GM19238 (cell line): ENCODE results near the gene TMEM156.

Experiments used
- DNase-seq: peaks from one replicate; pipeline ENCODE4 v3.0.0; 2011; ENCODE audit warnings: low spot score; ENCODE audit not compliant: insufficient read length

Gene TMEM156, protein sequence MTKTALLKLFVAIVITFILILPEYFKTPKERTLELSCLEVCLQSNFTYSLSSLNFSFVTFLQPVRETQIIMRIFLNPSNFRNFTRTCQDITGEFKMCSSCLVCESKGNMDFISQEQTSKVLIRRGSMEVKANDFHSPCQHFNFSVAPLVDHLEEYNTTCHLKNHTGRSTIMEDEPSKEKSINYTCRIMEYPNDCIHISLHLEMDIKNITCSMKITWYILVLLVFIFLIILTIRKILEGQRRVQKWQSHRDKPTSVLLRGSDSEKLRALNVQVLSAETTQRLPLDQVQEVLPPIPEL

DNA sequence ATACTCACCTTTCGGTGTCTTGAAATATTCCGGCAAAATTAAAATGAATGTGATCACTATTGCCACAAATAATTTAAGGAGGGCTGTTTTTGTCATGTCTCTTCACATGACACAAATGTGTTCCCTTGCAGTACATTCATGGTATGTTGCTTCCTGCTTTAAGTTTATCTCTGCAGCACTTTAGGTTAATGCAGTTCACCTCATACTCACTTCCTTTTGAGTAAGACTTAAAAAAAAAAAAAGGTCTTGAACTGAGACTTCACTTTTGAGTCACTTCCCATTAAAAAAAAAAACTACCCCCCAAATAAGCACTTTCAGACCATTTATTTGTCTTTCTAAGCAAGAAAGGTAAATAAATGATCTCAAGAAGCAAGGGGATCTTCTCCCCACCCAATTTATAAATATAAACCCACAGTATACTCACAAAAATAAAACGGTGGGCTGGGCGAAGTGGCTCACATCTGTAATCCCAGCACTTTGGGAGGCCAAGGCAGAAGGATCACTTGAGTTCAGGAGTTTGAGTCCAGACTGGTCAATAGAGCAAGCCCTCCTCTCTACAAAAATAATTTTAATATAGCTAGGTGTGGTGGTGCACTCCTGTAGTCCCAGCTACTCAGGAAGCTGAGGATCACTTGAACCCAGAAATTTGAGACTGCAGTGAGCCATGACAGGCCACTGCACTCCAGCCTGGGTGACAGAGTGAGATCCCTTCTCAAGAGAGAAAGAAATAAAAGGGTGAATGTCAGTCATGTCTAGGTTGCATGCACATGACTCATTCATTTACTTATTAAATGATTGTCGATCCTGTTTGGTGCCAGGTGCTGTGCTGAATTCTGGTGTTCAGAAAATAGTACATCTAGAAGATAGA is at the start of gene TMEM156:
TSS of gene TMEM156 (minus strand) at position 192 of the 868 bp plus-strand sequence. CDS start at position 96, 96 bp downstream.
- DNase-seq, result no peak

DNA sequence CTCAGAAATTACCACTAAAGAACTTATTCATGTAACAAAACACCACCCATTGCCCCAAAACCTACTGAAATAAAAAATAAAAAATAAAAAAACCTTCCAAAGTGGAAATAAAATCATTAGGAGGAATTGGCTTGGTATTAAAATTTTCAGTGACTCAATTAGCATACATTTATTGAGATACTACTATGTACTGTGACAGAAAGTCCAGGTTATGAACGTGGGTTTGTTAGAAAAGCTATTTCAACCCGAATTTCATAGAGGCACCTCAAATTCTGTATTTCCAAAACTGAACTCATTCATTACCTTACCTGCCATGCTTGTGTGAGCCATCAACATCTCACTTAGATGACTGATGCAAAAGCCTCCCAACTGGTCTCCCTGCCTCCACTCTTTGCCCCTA is 46.6 kb upstream of the TMEM156 start:
- no peak for DNase-seq

DNA sequence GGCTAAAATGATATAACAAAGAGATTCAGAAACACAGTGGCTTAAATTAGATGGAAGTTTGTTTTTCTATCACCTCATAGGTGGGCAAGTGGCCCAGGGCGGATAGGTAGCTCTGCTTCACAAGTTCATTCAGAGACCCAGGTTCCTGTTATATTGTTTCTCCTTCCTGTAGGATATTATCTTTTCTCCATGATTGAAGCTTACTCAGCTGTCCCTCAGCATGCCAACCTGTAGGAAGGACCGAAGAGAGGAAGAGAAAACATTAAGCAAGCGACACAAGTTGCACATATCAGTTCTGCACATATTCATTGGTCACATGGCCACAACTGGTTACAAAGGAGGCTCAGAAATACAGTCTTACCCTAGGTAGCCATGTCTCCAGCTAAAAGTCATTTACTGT is 36.7 kb upstream of the TMEM156 start:
- DNase-seq, result no peak

DNA sequence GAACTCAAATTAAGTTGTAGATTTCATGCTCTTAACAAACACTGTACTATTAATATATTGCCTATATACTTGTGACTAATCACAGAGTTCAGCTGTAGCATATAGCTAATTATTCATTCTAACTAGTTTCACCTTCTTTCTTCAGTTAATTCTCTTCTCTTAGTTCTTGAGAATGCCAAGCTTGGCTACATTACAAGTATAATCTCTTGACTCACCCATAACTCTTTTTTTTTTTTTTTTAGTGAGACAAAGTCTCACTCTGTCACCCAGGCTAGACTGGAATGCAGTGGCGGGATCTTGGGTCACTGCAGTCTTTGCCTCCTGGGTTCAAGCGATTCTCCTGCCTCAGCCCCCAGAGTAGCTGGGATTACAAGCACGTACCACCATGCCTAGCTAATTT is 35.2 kb upstream of the TMEM156 start:
- no peak for DNase-seq

DNA sequence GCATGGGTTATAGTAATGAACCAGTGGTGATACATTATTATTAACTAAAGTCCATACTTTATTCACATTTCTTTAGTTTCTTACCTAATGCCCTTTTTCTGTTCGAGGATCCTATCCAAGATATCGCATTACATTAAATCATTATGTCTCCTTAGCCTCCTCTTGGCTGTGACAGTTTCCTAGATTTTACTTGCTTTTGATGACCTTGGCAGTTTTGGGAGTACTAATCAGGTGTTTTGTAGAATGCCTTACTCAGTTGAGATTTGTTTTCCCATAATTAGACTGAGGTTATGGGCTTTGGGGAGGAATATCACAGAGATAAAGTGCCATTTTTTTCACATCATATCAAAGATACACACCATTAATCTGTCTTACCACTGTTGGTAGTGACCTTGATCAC is 34.8 kb upstream of the TMEM156 start:
- DNase-seq, result no peak

DNA sequence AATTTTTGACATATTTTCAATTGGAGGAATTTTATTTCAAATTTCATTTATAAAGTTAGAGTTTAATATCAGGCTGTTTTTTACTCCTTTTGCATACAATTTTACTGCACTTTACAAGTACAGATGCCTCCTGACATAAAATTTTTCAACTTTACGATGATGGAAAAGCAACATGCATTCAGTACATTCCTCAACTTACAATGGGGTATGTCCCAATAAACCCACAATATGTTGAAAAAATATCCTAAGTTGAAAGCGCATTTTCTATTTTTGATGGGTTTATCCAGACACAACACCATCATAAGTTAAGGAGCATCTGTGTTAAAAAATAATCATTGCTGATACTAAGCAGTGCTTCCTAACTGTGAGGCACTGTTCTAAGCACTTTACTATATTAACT is 34.2 kb upstream of the TMEM156 start:
- no peak for DNase-seq

DNA sequence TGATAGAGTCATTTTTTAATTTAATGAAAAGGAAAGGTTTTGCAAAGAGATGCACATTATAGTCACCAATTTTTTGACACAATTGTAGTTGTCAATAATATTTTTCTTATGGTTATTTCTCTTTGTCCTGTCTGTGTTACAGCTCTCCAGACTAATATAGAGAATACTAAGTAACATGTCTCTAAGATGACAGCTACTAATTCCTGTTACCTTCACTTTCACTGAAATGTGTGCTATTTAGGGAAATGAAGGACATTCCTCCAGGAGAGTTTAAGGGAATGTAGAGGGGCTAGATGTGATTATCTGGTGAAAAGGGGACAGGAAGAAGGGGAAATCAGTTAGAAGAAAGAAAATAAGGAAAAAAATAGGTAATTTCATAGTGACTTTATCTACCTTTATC is 31.2 kb upstream of the TMEM156 start:
- DNase-seq, result no peak

DNA sequence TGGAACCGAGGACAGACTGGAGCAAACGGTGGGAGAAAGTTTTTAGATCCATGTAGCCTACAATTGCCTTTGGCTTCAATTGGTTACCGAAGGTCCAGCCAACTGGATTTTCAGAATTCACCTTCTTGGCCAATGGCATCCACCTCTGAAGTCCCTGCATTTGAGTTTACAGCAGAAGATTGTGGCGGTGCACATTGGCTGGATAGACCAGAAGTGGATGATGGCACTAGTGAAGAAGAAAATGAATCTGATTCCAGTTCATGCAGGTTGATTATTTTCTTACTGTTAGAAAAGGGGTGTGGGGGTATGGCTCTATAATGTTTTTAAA is 30.5 kb upstream of the TMEM156 start:
- no peak for DNase-seq

DNA sequence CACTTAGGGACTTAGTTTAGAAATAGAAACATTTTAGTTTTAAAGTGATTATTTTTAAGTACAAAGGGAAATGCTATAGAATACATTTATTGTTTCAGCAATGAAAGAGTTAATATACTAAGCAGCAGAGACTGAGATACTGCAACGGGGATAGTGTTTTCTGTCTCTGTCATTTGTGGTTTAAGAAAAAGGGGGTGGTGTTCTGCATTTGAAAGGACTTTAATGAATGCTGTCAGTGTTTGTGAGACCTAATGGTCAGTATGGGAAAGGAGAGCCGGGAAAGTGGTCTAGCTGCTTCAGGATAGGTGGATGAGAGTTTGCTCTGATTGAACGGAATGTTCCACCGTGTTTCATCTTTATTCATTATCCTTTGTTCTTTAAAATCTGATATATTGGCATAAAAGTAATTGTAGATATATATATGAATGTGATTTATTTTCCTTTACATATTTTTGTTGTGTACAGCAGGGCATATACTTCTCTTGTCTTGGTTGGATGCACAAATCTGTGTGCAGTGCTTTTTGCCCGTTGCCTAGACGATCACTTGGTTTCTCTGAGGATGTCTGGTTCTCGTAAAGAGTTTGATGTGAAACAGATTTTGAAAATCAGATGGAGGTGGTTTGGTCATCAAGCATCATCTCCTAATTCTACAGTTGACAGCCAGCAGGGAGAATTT is 30.0 kb upstream of the TMEM156 start, which contains the start of gene KLHL5:
TSS of gene KLHL5 (plus strand) at position 139 of the 676 bp plus-strand sequence. CDS start at position 560, 421 bp downstream.
- no peak for DNase-seq

DNA sequence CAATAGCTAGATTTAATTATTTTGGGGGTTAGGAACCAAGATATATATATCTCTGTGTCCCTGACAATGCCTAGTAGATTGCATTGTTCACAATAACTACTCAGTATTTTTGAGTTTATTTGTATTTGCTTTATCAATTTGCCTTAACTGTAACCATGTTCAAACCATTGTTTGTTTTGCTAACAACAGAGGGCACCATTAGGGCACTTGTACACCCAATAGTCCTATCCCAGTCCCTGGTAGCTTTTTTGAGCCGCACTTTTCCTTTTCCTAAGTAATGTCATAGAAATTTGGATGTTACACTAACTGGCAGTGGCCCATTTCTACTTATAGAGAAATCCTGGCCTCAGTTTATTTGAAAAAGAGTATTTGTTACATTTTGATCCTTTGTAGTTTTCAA is 29.2 kb upstream of the TMEM156 start:
- no peak for DNase-seq

DNA sequence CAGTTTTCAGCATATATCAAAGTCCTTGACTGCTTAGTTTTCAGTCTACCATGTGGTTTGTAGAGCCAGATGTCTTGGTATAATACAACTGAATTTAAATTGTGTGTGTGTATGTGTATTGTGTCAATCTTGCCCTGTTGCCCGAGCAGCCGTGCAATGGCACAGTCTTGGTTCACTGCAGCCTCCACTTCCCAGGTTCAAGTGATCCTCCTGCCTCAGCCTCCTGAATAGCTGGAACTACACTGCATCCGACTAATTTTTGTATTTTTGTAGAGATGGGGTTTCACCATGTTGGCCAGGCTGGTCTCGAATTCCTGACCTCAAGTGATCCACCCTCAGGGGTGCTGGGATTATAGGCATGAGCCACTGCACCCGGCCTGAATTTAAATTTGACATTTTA is 23.8 kb upstream of the TMEM156 start:
- DNase-seq, result no peak

DNA sequence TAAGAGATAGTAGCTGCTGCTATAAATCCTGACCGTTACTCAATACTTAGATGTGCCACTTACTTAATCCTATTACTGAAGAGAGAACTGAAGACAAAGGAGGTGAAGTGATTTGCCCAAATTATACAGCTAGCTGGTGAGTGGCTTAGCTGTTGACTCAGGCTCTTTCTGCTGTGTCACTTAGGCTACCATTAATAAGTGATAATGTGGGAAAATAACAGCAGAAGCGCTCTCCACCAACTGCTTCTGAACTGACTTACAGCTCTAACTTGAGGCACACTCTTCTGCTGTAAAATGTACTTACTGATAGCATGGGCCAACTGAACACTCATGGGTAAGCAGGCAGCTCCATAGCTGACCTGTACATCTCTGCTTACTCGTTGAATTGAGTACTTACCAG is 22.3 kb upstream of the TMEM156 start:
- DNase-seq, result no peak

DNA sequence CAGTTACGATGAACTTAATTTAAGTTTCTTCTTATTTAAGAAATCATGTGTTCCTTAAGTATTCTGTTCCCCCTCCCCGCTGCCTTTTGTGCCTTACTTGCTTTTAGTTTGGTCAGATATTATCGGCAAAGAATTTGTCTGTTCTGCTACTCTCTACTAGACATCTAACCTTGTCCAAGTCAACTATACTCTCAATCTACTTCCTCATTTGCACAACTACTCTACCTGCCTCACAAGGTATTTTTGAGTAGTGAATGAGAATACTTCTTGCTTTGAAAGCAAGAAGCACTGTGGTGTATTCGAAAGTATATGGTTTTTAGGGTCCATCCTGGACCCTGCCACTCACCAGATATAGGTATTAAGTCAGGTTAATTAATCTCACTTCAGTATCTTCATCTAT is 21.8 kb upstream of the TMEM156 start:
- no peak for DNase-seq

DNA sequence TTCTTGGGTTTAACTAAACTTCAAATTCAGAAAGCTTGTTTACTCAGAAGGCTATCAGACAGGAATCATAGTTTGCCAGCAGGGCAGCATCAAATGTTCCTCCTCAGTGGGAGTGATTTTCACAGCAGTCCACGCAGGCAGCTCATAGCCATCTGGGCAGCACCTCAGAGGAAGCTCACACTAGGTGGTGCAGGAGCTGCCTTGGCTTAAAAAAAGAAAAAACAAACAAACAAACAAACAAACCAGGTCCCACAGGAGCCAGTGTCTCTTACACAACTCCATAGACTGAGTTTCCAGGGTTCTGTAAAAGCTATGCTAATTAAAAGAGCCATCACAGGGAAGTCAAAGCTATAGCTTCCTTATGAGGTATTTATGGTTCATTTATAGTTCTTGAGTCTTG is 19.3 kb upstream of the TMEM156 start:
- no peak for DNase-seq

DNA sequence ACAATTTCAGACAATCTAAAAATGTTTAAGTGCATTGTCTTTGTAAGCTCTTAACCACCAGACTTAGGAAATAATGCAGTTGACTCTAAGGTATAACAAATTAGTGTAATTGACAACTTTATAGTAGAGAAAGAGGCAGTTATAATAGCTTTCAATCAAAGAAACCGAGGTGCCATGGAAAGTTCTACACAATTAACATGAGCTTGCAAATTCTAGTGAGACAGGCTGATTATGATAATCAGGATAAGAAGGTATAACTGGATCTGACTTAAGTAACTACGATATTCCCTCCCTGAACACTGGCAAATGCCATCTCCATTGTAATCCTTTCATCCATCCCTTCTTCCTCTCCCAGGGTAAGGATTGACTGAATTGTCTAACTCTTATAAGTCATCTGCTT is 18.4 kb upstream of the TMEM156 start:
- DNase-seq, result no peak

DNA sequence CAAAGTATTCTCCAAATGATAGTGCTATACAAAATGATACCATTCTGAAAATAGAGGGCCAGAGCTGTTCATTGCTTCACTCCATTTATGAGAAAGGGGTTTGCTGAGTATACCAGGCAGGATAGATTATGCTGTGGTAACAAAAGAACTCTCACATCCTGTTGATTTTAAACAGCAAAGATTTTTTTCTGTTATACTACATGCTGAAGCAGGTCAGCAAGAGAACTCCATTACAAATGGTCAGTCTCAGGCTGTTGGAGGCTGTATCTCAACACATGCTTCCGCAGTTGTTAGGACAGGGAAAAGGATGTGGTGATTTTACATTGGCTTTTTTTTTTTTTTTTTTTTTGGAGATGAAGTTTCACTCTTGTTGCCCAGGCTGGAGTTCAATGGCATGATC is 16.1 kb upstream of the TMEM156 start:
- no peak for DNase-seq

DNA sequence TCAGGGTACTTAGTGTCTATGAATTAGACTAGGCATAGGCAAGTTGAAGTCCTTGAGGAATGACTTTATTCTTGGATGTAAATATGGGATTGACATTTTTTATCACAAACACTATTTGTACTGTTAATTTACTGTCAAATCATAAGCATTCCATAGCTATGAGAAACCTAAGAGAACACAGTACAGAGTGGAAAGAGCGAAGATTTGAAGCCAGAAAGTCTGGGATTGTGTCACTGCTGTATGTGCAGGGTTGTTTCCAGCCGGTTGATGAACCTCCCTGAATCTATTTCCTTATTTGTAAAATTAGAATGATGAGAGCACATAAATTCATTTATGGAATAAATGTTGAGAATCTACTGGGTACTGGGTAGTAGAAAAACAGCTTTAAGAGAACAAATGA is 15.5 kb upstream of the TMEM156 start:
- no peak for DNase-seq

DNA sequence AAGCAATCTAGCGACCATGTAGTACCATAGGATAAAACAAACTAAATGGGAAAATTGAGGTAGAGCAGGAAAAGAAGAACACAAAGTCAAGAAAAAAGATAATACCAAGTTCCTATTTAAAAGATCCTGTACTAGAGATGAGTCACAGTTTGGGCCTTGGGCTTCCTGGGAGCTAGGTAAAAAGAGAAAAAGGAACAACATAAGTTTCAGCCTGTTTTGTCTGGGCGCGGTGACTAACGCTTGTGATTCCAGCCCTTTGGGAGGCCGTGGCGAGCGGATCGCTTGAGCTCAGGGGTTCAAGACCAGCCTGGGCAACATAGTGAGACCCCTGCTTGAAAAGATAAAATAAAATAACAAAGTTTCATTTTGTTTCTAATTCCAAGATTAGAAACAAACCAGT is 14.0 kb upstream of the TMEM156 start:
- DNase-seq, result no peak

DNA sequence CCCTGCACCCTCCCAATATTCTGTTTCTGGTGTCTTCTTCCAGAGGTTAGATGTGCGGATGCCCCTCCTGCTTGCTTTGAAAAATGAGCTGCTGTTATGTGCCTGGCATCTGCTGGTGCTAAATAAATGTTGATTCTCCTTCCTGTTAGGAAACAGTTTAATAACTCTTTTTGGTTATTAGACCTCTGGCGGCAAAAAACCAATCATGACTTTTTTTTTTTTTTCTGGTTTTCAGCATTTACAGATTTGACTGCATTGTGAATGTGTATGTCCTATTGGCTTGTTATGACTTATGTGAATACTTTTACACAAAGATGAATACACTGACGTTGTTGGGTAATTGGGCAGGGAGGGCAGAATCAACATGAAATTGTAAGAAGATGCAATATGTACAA is 13.6 kb upstream of the TMEM156 start:
- DNase-seq, result no peak

DNA sequence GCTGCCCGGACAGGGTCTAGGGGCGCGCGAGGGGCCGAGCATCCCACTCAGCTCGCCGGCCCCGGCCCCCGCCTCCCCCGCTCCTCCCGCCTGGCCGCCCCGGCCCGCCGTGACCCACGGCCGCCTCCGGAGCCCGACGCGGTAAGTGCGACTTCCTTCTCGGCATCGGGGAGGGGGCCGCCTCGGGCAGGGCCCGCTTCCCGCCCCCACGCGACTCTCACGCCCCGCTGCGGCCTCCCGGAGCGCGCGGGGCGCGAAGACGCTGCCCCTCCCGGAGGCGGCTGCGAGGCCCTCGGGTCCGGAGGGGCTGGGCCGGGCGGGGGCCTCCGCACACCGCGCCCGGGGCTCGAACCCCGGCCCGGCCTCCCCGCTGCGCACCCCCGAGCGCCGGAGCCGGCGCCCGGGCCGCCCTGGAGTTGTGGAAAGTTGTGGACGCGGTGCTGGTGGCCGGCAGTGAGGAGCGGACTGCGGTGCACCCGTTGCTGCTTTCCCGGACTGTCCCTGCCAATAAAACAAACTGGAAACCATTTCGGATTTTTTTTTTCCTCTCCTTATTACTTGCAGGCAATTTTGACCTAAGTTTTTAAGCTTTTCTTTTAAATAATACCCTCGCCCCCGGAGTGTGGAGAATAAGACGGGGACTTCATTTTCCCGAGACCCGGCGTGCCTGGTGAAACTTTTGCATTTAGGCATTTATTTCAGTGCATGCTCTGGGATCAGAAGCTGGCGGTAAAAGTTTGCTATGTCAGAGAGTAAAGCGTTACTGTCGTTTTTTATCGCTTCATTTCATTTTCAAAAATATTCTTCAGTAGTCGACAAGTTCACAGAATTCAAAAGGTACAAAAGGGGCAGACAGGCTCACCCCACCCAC is 13.0 kb upstream of the TMEM156 start:
- DNase-seq, result no peak

DNA sequence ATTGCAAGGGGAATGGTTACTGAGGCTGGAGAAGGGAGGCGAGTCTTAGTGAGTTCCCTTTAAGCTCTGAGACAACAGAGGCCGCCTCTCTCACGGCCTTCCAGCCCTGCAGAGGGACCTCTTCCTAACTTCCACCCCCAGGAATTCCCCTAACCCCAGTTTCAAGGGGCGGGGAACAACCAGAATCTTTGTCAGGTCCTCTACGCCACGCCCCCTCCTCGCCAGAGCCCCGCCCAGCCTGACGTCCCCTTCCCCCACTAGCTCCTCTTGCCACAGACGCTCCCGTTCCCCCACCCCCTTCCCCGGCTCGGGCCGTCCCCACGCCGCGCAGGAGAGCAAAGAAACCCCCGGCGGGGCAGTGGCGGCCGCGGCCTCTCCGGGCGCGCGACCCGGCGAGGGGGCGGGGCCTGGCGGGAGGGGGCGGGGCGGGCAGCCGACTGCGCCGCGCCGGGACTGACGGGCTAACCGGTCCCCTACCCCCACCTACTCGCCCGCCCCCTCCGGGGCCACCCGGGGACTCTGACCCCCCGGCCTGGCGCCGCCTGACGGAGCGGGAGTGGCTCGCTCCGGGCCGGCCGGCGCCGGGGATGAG is 12.3 kb upstream of the TMEM156 start:
- peak; percentile 79 for DNase-seq
